Erythroblast (primary cell): ENCODE results near the gene FIBCD1.

Source experiments
- GATA1 ChIP-seq: IDR thresholded peaks from 2 replicates; pipeline ENCODE4 v1.6.1; 2011; ENCODE audit warnings: low read depth, mild to moderate bottlenecking, control low read depth, low read length, moderate library complexity
- POLR2A ChIP-seq: IDR thresholded peaks from 2 replicates; pipeline ENCODE4 v1.6.1; 2011; ENCODE audit warnings: mild to moderate bottlenecking, low read length

GRCh38 chr9:130946766-130947617 lies 7.9 kb upstream of the FIBCD1 start:
- TF ChIP-seq POLR2A = no peak
- TF ChIP-seq GATA1 = no peak
